AG10803 (cell line): Measurements from ENCODE around the gene TMEM260.

Experiments
- DNase-seq: peaks from one replicate; pipeline ENCODE4 v3.0.0; 2010; ENCODE audit warnings: low read depth
- H3K4me3 ChIP-seq: 2 replicates; pipeline ENCODE4 v1.5.1; 2011; ENCODE audit warnings: mild to moderate bottlenecking, low read length, control low read depth
- TF ChIP-seq, protein P1 (sequence below): conservative IDR thresholded peaks from 2 replicates; pipeline ENCODE4 v1.5.1; 2011; ENCODE audit warnings: mild to moderate bottlenecking, low read length, control low read depth, inconsistent platforms

The TMEM260 gene

DNA sequence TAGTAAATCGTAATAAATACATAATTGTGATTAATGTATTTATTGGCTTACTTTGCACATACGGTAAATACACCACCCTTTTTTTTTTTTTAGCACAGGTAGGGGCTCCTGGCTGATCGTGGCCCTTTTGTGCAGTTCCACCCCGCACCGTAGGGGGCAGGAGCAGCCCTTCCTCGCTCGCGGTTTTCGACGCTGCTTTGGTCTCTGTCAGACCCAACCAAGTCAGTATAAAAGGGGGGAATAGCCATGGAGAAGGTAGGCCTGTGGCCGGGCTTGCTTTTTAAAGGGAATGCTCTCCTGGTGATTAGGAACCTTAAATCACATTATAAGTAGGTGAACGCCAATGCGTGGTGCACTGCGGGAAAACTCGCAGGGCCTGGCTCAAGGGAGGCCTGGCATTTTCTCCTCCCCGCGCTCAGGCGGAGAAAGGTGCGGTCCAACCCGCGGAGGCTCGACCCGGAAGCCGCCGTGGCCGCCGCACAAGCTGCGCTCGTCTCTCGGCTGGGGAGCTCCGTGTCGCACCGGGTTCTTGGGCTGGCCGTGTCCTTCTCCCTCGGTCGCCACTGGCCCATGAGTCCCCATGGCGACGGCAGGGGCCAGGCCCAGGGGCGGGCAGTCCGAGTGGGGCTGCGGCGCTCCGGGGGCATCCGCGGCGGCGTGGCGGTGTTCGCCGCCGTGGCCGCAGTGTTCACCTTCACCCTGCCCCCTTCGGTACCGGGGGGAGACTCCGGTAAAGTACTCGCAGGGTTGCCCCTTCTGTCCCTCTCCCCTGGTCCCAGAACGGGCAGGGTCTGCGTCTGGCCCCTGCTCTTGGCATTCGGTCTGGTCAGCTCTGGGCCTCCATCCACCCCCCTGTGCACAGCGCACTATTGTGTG lies at the start of gene TMEM260:
Gene TMEM260 (plus strand): TSS at position 454 of the 876 bp plus-strand sequence. CDS start 117 bp downstream, at position 571.
- peak; percentile 85 for DNase-seq
- H3K4me3 ChIP-seq: peak within 1 kb of the TSS; percentile 98
- TF ChIP-seq, protein P1, sequence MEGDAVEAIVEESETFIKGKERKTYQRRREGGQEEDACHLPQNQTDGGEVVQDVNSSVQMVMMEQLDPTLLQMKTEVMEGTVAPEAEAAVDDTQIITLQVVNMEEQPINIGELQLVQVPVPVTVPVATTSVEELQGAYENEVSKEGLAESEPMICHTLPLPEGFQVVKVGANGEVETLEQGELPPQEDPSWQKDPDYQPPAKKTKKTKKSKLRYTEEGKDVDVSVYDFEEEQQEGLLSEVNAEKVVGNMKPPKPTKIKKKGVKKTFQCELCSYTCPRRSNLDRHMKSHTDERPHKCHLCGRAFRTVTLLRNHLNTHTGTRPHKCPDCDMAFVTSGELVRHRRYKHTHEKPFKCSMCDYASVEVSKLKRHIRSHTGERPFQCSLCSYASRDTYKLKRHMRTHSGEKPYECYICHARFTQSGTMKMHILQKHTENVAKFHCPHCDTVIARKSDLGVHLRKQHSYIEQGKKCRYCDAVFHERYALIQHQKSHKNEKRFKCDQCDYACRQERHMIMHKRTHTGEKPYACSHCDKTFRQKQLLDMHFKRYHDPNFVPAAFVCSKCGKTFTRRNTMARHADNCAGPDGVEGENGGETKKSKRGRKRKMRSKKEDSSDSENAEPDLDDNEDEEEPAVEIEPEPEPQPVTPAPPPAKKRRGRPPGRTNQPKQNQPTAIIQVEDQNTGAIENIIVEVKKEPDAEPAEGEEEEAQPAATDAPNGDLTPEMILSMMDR: peak; percentile 91

DNA sequence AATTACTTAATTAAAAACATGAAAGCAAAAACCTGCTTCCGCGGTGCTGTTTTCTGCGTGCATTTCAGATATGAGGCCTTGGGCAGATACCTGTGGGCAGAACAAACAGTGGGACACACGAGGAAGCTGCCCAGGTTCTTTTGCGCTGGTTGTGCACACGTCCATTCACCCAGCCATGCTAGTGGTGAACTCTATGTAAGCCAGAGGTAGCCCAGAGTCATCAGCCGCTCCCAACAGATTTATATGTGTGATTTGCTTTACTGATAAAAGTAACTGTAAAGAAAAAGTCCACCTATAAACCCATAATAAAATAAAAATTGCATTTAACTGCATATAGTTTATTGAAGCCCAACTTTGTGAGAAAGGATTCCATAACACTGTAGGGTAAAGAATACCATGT lies 47.1 kb upstream of the TMEM260 start:
- no peak overlapping the region for H3K4me3 ChIP-seq
- DNase-seq: no peak
- TF ChIP-seq, protein P1: no peak

DNA sequence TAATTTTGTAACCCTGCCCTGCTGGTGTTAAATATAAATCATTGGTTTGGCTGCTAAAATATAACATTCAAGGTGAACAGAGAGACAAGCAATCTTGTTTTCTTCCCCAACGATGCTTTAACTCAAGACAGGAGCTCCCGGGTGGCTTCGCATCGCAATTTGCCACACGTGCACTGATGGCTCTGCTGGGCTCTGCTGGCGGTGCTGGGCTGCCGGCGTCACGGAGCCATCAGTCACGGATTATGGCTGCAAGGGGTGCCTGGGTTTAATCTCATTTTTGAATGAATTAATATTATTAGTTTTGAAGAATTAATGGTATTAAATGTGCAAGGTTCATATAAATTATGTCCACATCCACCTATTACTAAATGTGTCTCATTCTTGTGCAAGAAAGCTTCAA lies 44.9 kb upstream of the TMEM260 start:
- TF ChIP-seq, protein P1: no peak
- H3K4me3 ChIP-seq: no peak overlapping the region
- DNase-seq: no peak

DNA sequence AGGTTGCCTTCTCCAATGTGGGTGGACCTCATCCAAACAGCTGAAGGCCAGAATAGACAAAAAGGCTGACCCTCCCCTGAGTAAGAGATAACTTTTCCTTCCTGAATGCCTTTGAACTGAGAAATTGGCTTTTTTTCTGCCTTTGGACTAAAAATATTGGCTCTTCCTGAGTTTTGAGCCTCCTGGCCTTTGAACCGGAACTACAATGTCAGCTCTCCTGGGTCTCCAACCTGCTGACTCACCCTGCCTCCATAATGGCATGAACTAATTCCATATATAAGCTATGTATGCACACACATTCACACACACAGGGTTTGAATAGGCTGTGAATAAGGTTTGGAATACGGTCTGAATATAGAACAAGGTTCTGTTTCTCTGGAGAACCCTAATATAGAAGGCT lies 39.7 kb upstream of the TMEM260 start:
- TF ChIP-seq, protein P1: no peak
- DNase-seq: no peak
- no peak overlapping the region for H3K4me3 ChIP-seq

DNA sequence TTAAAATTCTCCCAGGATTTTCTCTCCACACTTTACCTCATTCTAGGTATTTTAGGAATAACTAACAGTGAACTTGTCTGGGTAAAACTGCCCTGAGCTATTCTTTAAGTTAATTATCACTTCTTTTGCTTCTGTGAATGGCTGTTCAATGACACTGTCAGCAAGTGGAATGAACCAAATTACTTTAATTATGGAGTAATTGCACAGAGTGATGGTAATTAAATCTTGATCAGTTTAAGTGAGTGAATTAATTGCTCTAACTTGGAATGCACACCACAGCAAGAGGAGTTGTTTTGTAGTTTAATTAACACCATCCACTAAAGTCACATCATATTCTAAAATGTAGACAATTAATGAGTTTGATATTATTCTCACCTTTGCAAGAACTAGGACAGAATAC lies 36.2 kb upstream of the TMEM260 start:
- H3K4me3 ChIP-seq: no peak overlapping the region
- TF ChIP-seq, protein P1: no peak
- DNase-seq: no peak

DNA sequence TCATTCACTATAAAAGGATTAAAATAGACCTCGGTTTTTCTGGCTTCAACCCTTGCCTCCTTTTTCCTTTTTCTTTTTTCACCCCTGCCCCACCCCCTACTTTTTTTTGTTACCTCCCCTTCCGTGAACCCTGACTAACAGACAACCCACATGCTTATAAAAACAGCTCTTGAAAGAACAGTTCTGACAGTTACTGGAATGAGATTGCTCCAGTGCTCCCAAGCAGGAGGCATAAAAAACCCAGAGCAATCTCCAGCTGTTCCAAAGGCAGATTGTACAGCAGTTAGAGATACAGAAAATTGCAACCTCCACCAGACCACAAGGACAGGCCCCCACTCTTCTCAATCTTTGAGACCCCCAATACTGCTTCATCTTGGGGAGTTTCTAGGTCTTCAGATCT lies 29.9 kb upstream of the TMEM260 start:
- no peak overlapping the region for H3K4me3 ChIP-seq
- no peak for DNase-seq
- TF ChIP-seq, protein P1: no peak

DNA sequence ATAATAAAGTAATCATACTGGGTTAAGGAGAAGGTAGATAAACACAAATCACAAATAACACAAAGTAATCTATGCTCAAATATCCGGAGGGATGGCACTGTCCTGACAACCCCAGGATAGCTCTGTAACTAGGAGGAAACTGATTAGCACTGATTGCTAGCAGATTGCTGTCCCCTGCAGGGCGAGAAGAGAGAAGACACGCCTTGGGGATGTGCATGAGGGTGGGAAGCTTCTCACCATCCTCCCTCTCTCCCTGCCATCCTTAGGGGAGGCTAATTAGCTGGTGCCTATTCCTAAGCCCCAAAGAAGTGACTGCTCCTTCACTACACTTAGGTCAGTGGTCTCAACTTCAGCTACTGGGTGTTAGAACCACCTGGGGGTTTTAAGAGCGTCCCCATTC lies 27.0 kb upstream of the TMEM260 start:
- TF ChIP-seq, protein P1: no peak
- H3K4me3 ChIP-seq: no peak overlapping the region
- no peak for DNase-seq
